B cell (primary cell): ENCODE measurements around the gene MYOCD. TPM values are rescaled to one million over a fixed set of nuclear protein-coding genes. Genes with fewer than 3 reads are reported as not detected.

Experiments
- ATAC-seq: fragments of 200-7000 bp; cut with Tn5 transposase; one replicate; pipeline ENCODE4 v1.10.0; 2021; ENCODE audit warnings: low read depth, mild to moderate bottlenecking, moderate number of reproducible peaks, moderate library complexity
- CTCF ChIA-PET: fragments of 350-600 bp; sonication (Branson Sonifier 250); formaldehyde crosslinking; loops from one replicate; lab custom pipeline; 2021; ENCODE audit warnings: antibody characterized with exemption, inconsistent platforms; lab: Charles Lee
- POLR2A ChIA-PET: fragments of 350-600 bp; sonication (Branson Sonifier 250); formaldehyde crosslinking; loops from one replicate; lab custom pipeline; 2021; ENCODE audit warnings: antibody characterized with exemption; lab: Charles Lee
- DNase-seq: peaks from one replicate; pipeline ENCODE4 v3.0.0; 2013
- H2AFZ ChIP-seq: 2 replicates; pipeline ENCODE4 v1.6.1; 2012; ENCODE audit warnings: mild to moderate bottlenecking, low read depth, low read length; ENCODE audit not compliant: insufficient read depth, poor library complexity, severe bottlenecking
- H3K27ac ChIP-seq, 2 donors: 1 replicate in 1 of 2; 2 replicates in 1 of 2; pipeline ENCODE4 v1.5.1; 2012 to 2013; ENCODE audit warnings: low read length in 2 of 2, mild to moderate bottlenecking in 2 of 2, moderate library complexity in 1 of 2
- H3K27me3 ChIP-seq, 4 experiments: fragments of 200-600 bp in 1 of 4; sonication (generic) in 1 of 4; replicated peaks in 1 of 4; 1 replicate in 2 of 4; 2 replicates in 2 of 4; pipeline versions ENCODE4 v1.6.1 to v1.7.0; 2013 to 2016; ENCODE audit warnings: low read length in 3 of 4, mild to moderate bottlenecking in 2 of 4, mixed read lengths in 1 of 4, moderate library complexity in 1 of 4; ENCODE audit not compliant: insufficient read depth in 4 of 4, control insufficient read depth in 3 of 4; ENCODE audit errors: control extremely low read depth in 1 of 4
- H3K36me3 ChIP-seq, 2 experiments: replicated peaks in 1 of 2; 1 replicate in 1 of 2; 2 replicates in 1 of 2; pipeline versions ENCODE4 v1.6.1 to v1.7.1; 2013; ENCODE audit warnings: low read length in 1 of 2; ENCODE audit not compliant: insufficient read depth in 2 of 2, control insufficient read depth in 1 of 2; ENCODE audit errors: control extremely low read depth in 1 of 2, extremely low read depth in 1 of 2
- H3K4me1 ChIP-seq, 2 donors: fragments of 200-600 bp in 1 of 2; sonication (generic) in 1 of 2; 1 replicate in 1 of 2; 2 replicates in 1 of 2; pipeline versions ENCODE4 v1.5.1 to v1.6.1; 2013 to 2017; ENCODE audit warnings: low read length in 2 of 2; ENCODE audit not compliant: control insufficient read depth in 2 of 2, insufficient read depth in 2 of 2
- H3K4me2 ChIP-seq: replicated peaks from 2 replicates; pipeline ENCODE3; 2012; ENCODE audit warnings: mild to moderate bottlenecking, low read depth, low read length; ENCODE audit not compliant: poor library complexity, severe bottlenecking
- H3K4me3 ChIP-seq, 5 experiments: fragments of 200-600 bp in 1 of 5; sonication (generic) in 1 of 5; 1 replicate in 3 of 5; 2 replicates in 2 of 5; pipeline versions ENCODE4 v1.5.1 to v1.7.0; 2011 to 2016; ENCODE audit warnings: low read length in 4 of 5, mild to moderate bottlenecking in 4 of 5, low read depth in 2 of 5, control low read depth in 1 of 5, moderate library complexity in 1 of 5; ENCODE audit not compliant: insufficient read depth in 1 of 5; ENCODE audit errors: control extremely low read depth in 1 of 5, extremely low read depth in 1 of 5
- H3K79me2 ChIP-seq: fragments of 200-600 bp; sonication (generic); one replicate; pipeline ENCODE4 v1.6.0; 2016; ENCODE audit warnings: low read length; ENCODE audit not compliant: control insufficient read depth, insufficient read depth
- H3K9ac ChIP-seq: fragments of 200-600 bp; sonication (generic); 2 replicates; pipeline ENCODE4 v1.6.1; 2017; ENCODE audit warnings: mild to moderate bottlenecking, low read length, moderate library complexity
- H3K9me3 ChIP-seq, 3 donors: one replicate each; pipeline versions ENCODE4 v1.6.1 to v1.7.1; 2013; ENCODE audit warnings: low read length in 2 of 3; ENCODE audit not compliant: control insufficient read depth in 2 of 3, insufficient read depth in 1 of 3; ENCODE audit errors: control extremely low read depth in 1 of 3
- H4K20me1 ChIP-seq: 2 replicates; pipeline ENCODE4 v1.6.0; 2012; ENCODE audit warnings: mild to moderate bottlenecking, low read length; ENCODE audit not compliant: insufficient read depth, control insufficient read depth, poor library complexity, severe bottlenecking
- H3K27ac Mint-ChIP-seq: one replicate; pipeline ENCODE4 v1.8.0; 2021; ENCODE audit warnings: mixed read lengths
- H3K27me3 Mint-ChIP-seq: one replicate; pipeline ENCODE4 v1.8.0; 2021; ENCODE audit warnings: mixed read lengths
- H3K4me1 Mint-ChIP-seq: one replicate; pipeline ENCODE4 v1.8.0; 2021; ENCODE audit warnings: mixed read lengths
- H3K4me3 Mint-ChIP-seq: one replicate; pipeline ENCODE4 v1.8.0; 2021; ENCODE audit warnings: mixed read lengths
- H3K9me3 Mint-ChIP-seq: one replicate; pipeline ENCODE4 v1.8.0; 2022; ENCODE audit warnings: mixed read lengths; ENCODE audit not compliant: insufficient read depth
- EZH2 ChIP-seq: IDR thresholded peaks from 2 replicates; pipeline ENCODE4 v1.6.1; 2012; ENCODE audit warnings: borderline replicate concordance, low read depth, mild to moderate bottlenecking, moderate library complexity, low read length; ENCODE audit not compliant: insufficient read depth, poor library complexity, severe bottlenecking
- WGBS: methylation state at CpG from one replicate; pipeline ENCODE4 v1.1.5; 2013; ENCODE audit warnings: missing lambda C conversion rate; ENCODE audit not compliant: insufficient coverage; 5-methylcytosine and 5-hydroxymethylcytosine counted together
- intact Hi-C: fragments of 100-400 bp; cut with micrococcal nuclease; formaldehyde crosslinking; loops from one replicate; pipeline ENCODE4 v1.10.0; 2022
- polyA plus RNA-seq: library from polyadenylated mRNA; depleted of rRNA; stranded (reverse); fragments of >200 nt; gene quantifications from 2 replicates; pipeline ENCODE4 v1.2.3, GENCODE V29; 2012
- total RNA-seq, 2 donors: library from RNA; stranded (reverse); fragments of 120-200 nt in 1 of 2; gene quantifications; 1 replicate in 1 of 2; 2 replicates in 1 of 2; pipeline versions ENCODE4 v1.2.3 to v1.2.4, GENCODE V29; 2013 to 2022
- TF ChIP-seq, protein P1 (sequence below): fragments of 200-600 bp; IDR thresholded peaks from one replicate; pipeline ENCODE4 v1.8.0; 2022; ENCODE audit warnings: antibody characterized with exemption, mild to moderate bottlenecking

MYOCD gene
- total and polyA plus RNA-seq, 2 donors (not counting 1 experiment from before 2014, with no cell fraction given), result 0.32 TPM; not detected in 1

DNA sequence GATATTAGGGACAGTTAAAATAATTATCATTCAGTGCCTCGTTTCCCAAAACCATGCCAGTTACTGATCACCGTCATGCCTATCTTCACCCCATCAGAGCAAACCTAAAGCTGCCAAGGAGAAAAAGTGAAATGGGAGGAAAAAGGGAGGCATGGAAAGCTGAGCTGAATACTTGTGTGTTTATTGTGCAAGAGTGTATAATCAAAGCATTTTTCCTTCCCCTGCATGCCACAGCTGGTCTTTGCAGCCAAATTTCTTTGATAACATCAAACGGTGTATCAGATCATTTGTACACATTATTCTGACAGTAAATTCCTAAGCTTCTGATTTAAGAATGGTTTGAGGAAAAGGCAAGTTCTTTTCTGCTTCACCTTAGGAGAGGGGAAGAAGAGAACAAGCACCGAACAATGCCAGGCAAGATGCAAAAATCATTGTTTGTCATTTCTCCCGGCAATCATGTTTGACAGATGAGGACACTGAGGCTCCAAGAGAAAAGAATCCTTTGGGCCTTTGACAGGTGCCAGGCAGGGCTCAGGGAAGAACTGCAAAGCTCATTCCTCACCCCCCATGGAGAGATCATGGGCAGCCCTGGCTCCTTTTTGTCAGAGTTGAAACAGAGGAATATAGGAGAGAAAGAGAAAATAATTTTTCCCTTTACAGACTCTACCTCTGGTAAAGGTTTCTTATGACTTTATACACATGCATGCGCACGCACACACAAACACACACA, 72.2 kb downstream of the MYOCD start:
- TF ChIP-seq, protein P1, sequence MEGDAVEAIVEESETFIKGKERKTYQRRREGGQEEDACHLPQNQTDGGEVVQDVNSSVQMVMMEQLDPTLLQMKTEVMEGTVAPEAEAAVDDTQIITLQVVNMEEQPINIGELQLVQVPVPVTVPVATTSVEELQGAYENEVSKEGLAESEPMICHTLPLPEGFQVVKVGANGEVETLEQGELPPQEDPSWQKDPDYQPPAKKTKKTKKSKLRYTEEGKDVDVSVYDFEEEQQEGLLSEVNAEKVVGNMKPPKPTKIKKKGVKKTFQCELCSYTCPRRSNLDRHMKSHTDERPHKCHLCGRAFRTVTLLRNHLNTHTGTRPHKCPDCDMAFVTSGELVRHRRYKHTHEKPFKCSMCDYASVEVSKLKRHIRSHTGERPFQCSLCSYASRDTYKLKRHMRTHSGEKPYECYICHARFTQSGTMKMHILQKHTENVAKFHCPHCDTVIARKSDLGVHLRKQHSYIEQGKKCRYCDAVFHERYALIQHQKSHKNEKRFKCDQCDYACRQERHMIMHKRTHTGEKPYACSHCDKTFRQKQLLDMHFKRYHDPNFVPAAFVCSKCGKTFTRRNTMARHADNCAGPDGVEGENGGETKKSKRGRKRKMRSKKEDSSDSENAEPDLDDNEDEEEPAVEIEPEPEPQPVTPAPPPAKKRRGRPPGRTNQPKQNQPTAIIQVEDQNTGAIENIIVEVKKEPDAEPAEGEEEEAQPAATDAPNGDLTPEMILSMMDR, result no peak
- no peak for TF ChIP-seq EZH2
- Mint-ChIP-seq H3K27me3 (no peaks in the 10 kb centered on the region), H3K9me3 (no peaks in the 10 kb centered on the region), H3K4me1 (no peaks in the 10 kb centered on the region), H3K4me3 (no peak overlapping the region), H3K27ac (no peak overlapping the region)
- CTCF ChIA-PET, result no interaction called here
- Histone ChIP-seq H2AFZ (no peak overlapping the region), H4K20me1 (no peaks in the 10 kb centered on the region), H3K79me2 (no peaks in the 10 kb centered on the region), H3K27me3 (no peaks in the 10 kb centered on the region), H3K9me3 (peaks cover 0 to 3% (median 0%) of the 10 kb centered on the region in 3 donors), H3K4me1 (no peaks in the 10 kb centered on the region), H3K27ac (no peak overlapping the region), H3K4me3 (no peak overlapping the region), H3K36me3 (no peaks in the 10 kb centered on the region), H3K9ac (no peak overlapping the region), H3K4me2 (no peak overlapping the region)
- POLR2A ChIA-PET, result no interaction called here
- DNase-seq, result no peak
- no peak for ATAC-seq
- intact Hi-C loops, result no loop called here
- 88% methylated on average over 4 of the region's 7 CpGs for WGBS

DNA sequence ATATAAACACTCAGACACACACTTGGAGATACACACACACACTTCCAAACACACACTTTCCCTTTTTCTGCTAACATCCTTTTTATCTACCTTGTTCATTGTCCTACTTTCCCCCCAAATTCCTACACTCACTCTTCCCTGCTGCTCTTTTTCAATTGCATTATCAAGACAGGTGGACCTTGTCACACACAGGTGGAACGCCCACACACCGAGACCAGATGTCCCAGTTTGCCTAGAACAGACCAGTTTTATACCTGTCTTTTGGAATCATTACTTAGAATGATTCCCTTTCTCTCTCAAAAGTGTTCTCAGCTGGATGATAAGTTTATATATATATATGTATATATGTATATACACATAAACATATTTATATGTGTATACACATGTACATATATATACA, 72.9 kb downstream of the MYOCD start:
- no peak for ATAC-seq
- H3K4me3 ChIP-seq, result no peak overlapping the region
- H2AFZ ChIP-seq, result no peak overlapping the region
- CTCF ChIA-PET, result no interaction called here
- H3K4me2 ChIP-seq, result no peak overlapping the region
- H3K27me3 ChIP-seq, result no peaks in the 10 kb centered on the region
- H4K20me1 ChIP-seq, result no peaks in the 10 kb centered on the region
- H3K9ac ChIP-seq, result no peak overlapping the region
- TF ChIP-seq, protein P1, result no peak
- TF ChIP-seq EZH2, result no peak
- no peaks in the 10 kb centered on the region for H3K4me1 Mint-ChIP-seq
- no peaks in the 10 kb centered on the region for H3K9me3 Mint-ChIP-seq
- no peaks in the 10 kb centered on the region for H3K27me3 Mint-ChIP-seq
- peaks cover 0 to 3% (median 0%) of the 10 kb centered on the region in 3 donors for H3K9me3 ChIP-seq
- no peak for DNase-seq
- no peaks in the 10 kb centered on the region for H3K79me2 ChIP-seq
- H3K27ac Mint-ChIP-seq, result no peak overlapping the region
- no peaks in the 10 kb centered on the region for H3K36me3 ChIP-seq
- intact Hi-C loops, result no loop called here
- no peak overlapping the region for H3K27ac ChIP-seq
- H3K4me1 ChIP-seq, result no peaks in the 10 kb centered on the region
- POLR2A ChIA-PET, result no interaction called here
- no CpG with 5 or more reads among the region's 2 CpGs for WGBS
- H3K4me3 Mint-ChIP-seq, result no peak overlapping the region
